WTC11 (cell line): ENCODE measurements around the gene STPG2. TPM values are rescaled to one million over a fixed set of nuclear protein-coding genes. Genes with fewer than 3 reads are reported as not detected.

Experiments
- ATAC-seq: fragments of 200-7000 bp; cut with Tn5 transposase; 2 replicates; pipeline ENCODE4 v1.10.0; 2021; ENCODE audit warnings: mild to moderate bottlenecking, moderate library complexity
- CTCF ChIA-PET: fragments of 300-600 bp; sonication (Branson Sonifier 250); formaldehyde crosslinking; loops from one replicate; lab custom pipeline; 2021; ENCODE audit warnings: antibody characterized with exemption; lab: Charles Lee
- POLR2A ChIA-PET: fragments of 350-600 bp; sonication (Branson Sonifier 250); formaldehyde crosslinking; loops from one replicate; lab custom pipeline; 2021; ENCODE audit warnings: antibody characterized with exemption; lab: Charles Lee
- DNase-seq: peaks from one replicate; pipeline ENCODE4 v3.0.0; 2021; ENCODE audit warnings: low spot score
- H3K27ac Mint-ChIP-seq: 2 replicates; pipeline ENCODE4 v1.8.0; 2021; ENCODE audit warnings: mixed read lengths
- H3K27me3 Mint-ChIP-seq: 2 replicates; pipeline ENCODE4 v1.8.0; 2021; ENCODE audit warnings: low read depth, mild to moderate bottlenecking, moderate library complexity, mixed read lengths
- H3K36me3 Mint-ChIP-seq: 2 replicates; pipeline ENCODE4 v1.8.0; 2021; ENCODE audit warnings: mixed read lengths
- H3K4me1 Mint-ChIP-seq: 2 replicates; pipeline ENCODE4 v1.8.0; 2022; ENCODE audit warnings: mixed read lengths
- H3K4me3 Mint-ChIP-seq: 2 replicates; pipeline ENCODE4 v1.8.0; 2021; ENCODE audit warnings: mild to moderate bottlenecking, moderate library complexity, mixed read lengths
- H3K9me3 Mint-ChIP-seq: 2 replicates; pipeline ENCODE4 v1.8.0; 2021; ENCODE audit warnings: mixed read lengths
- AR ChIP-seq: fragments of 250-450 bp; sonication (Bioruptor Pico); IDR thresholded peaks from 2 replicates; pipeline ENCODE4 v1.9.0; 2021; ENCODE audit warnings: mild to moderate bottlenecking
- ATF6 ChIP-seq: sonication (generic); formaldehyde crosslinking; IDR thresholded peaks from 2 replicates; pipeline ENCODE4 v1.8.1; 2023; ENCODE audit warnings: mild to moderate bottlenecking, missing genetic modification reagents
- GABPB1 ChIP-seq: sonication (generic); formaldehyde crosslinking; IDR thresholded peaks from 2 replicates; pipeline ENCODE4 v1.8.1; 2023; ENCODE audit warnings: mild to moderate bottlenecking, missing genetic modification reagents
- JUN ChIP-seq: sonication (generic); formaldehyde crosslinking; IDR thresholded peaks from 2 replicates; pipeline ENCODE4 v1.8.0; 2023; ENCODE audit warnings: mild to moderate bottlenecking, missing genetic modification reagents
- MYBL2 ChIP-seq: sonication (generic); formaldehyde crosslinking; IDR thresholded peaks from 2 replicates; pipeline ENCODE4 v1.8.1; 2023; ENCODE audit warnings: mild to moderate bottlenecking, moderate library complexity, missing genetic modification reagents
- NFATC4 ChIP-seq: fragments of 250-450 bp; sonication (Bioruptor Pico); IDR thresholded peaks from 2 replicates; pipeline ENCODE4 v1.9.0; 2021; ENCODE audit warnings: mild to moderate bottlenecking
- NR3C1 ChIP-seq: sonication (generic); formaldehyde crosslinking; conservative IDR thresholded peaks from 2 replicates; pipeline ENCODE4 v1.8.1; 2023; ENCODE audit warnings: low read depth, mild to moderate bottlenecking, missing genetic modification reagents
- STAT6 ChIP-seq: sonication (generic); formaldehyde crosslinking; conservative IDR thresholded peaks from 2 replicates; pipeline ENCODE4 v1.8.1; 2023; ENCODE audit warnings: mild to moderate bottlenecking, low read depth, missing genetic modification reagents, moderate library complexity
- TCF7 ChIP-seq: sonication (generic); formaldehyde crosslinking; IDR thresholded peaks from 2 replicates; pipeline ENCODE4 v1.8.0; 2022; ENCODE audit warnings: mild to moderate bottlenecking, low read depth, missing genetic modification reagents, moderate library complexity
- USF2 ChIP-seq: sonication (generic); formaldehyde crosslinking; IDR thresholded peaks from 2 replicates; pipeline ENCODE4 v1.8.1; 2023; ENCODE audit warnings: mild to moderate bottlenecking, missing genetic modification reagents, moderate library complexity
- ZNF232 ChIP-seq: sonication (generic); formaldehyde crosslinking; IDR thresholded peaks from 2 replicates; pipeline ENCODE4 v1.8.0; 2022; ENCODE audit warnings: mild to moderate bottlenecking, missing genetic modification reagents
- ZNF317 ChIP-seq: sonication (generic); formaldehyde crosslinking; IDR thresholded peaks from 2 replicates; pipeline ENCODE4 v1.8.1; 2023; ENCODE audit warnings: low read depth, mild to moderate bottlenecking, moderate library complexity, missing genetic modification reagents, borderline replicate concordance
- ZNF425 ChIP-seq: fragments of 250-450 bp; sonication (Bioruptor Pico); conservative IDR thresholded peaks from 2 replicates; pipeline ENCODE4 v1.9.0; 2021; ENCODE audit warnings: mild to moderate bottlenecking
- ZNF512 ChIP-seq: sonication (generic); formaldehyde crosslinking; IDR thresholded peaks from 2 replicates; pipeline ENCODE4 v1.8.1; 2022; ENCODE audit warnings: missing genetic modification reagents, borderline replicate concordance
- ZNF671 ChIP-seq: fragments of 250-450 bp; sonication (Bioruptor Pico); IDR thresholded peaks from 2 replicates; pipeline ENCODE4 v1.8.0; 2021; ENCODE audit warnings: mild to moderate bottlenecking
- ZSCAN18 ChIP-seq: fragments of 250-450 bp; sonication (Bioruptor Pico); IDR thresholded peaks from 2 replicates; pipeline ENCODE4 v2.1.2; 2022; ENCODE audit warnings: mild to moderate bottlenecking, moderate library complexity
- total RNA-seq: library from RNA; stranded (reverse); gene quantifications from 3 replicates; pipeline ENCODE4 v1.2.3, GENCODE V29; 2021

Gene STPG2
- total RNA-seq, 1 experiment from 2014 or later, result 0.17 TPM

GRCh38 chr4:97812768-97813167, 330.5 kb downstream of the STPG2 start:
- no peaks in the 10 kb centered on the region for H3K4me1 Mint-ChIP-seq
- no peak overlapping the region for H3K27ac Mint-ChIP-seq
- DNase-seq, result no peak
- H3K27me3 Mint-ChIP-seq, result peaks cover 4% of the 10 kb centered on the region; the same call in 1 of the 2 replicates
- TF ChIP-seq ZNF671, result no peak
- TF ChIP-seq USF2 (CRISPR knock-in tag), result no peak
- TF ChIP-seq AR (CRISPR knock-in tag), result no peak
- TF ChIP-seq NR3C1 (CRISPR knock-in tag), result no peak
- no peak for TF ChIP-seq STAT6 (CRISPR knock-in tag)
- TF ChIP-seq ATF6 (CRISPR knock-in tag), result no peak
- TF ChIP-seq ZNF512 (CRISPR knock-in tag), result no peak
- TF ChIP-seq MYBL2, result no peak
- no peak for TF ChIP-seq JUN
- TF ChIP-seq ZNF425 (CRISPR knock-in tag), result no peak
- no peak for TF ChIP-seq TCF7
- TF ChIP-seq ZNF317 (CRISPR knock-in tag), result no peak
- TF ChIP-seq ZNF232 (CRISPR knock-in tag), result no peak
- TF ChIP-seq NFATC4, result no peak
- no peak for TF ChIP-seq ZSCAN18 (CRISPR knock-in tag)
- no peak for TF ChIP-seq GABPB1 (CRISPR knock-in tag)
- TF ChIP-seq, all 79 proteins: peak for 0
- ChIA-PET POLR2A (no interaction called here), CTCF (interaction anchor here (0.7 kb wide), 1 partner anchor 332 kb away, joined by 8 read pairs; no protein-coding TSS in a partner anchor)
- ATAC-seq, result no peak
- peaks cover 7% of the 10 kb centered on the region for H3K9me3 Mint-ChIP-seq
- no peak overlapping the region for H3K4me3 Mint-ChIP-seq
- peaks cover 3% of the 10 kb centered on the region; the same call in 1 of the 2 replicates for H3K36me3 Mint-ChIP-seq
